ENCODE results near the gene CFDP1. TPM values are rescaled to one million over a fixed set of nuclear protein-coding genes. Genes with fewer than 3 reads are reported as not detected.
A peak's percentile ranks its signal among the peaks of the same experiment; 100 is the strongest.

CFDP1 gene
- polyA plus RNA-seq, 2 of the 4 experiments (the other 2 are of a cell fraction), result 70.2 to 72.8 TPM

- POLR2A ChIA-PET, result no interaction called here
- Histone ChIP-seq H3K4me3 (no peak overlapping the region), H3K27ac (no peak overlapping the region), H3K9me3 (no peaks in the 10 kb centered on the region), H3K4me2 (no peak overlapping the region), H3K4me1 (no peaks in the 10 kb centered on the region)
- 28% methylated on average over 3 of the region's 3 CpGs for WGBS (ENCODE audit: missing lambda C conversion rate)
- CTCF ChIA-PET, result interaction anchor here (0.7 to 15.6 kb wide), 20 partner anchors 8 to 245 kb away, joined by 3 to 158 read pairs (median 4); no protein-coding TSS in a partner anchor
- TF ChIP-seq FOSB (CRISPR knock-in tag; IDR thresholded peaks at IDR 0.05), result no peak
- TF ChIP-seq, protein P1, sequence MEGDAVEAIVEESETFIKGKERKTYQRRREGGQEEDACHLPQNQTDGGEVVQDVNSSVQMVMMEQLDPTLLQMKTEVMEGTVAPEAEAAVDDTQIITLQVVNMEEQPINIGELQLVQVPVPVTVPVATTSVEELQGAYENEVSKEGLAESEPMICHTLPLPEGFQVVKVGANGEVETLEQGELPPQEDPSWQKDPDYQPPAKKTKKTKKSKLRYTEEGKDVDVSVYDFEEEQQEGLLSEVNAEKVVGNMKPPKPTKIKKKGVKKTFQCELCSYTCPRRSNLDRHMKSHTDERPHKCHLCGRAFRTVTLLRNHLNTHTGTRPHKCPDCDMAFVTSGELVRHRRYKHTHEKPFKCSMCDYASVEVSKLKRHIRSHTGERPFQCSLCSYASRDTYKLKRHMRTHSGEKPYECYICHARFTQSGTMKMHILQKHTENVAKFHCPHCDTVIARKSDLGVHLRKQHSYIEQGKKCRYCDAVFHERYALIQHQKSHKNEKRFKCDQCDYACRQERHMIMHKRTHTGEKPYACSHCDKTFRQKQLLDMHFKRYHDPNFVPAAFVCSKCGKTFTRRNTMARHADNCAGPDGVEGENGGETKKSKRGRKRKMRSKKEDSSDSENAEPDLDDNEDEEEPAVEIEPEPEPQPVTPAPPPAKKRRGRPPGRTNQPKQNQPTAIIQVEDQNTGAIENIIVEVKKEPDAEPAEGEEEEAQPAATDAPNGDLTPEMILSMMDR (IDR thresholded peaks at IDR 0.05), result peak; percentile 77
- TF ChIP-seq RAD21 (conservative IDR thresholded peaks at IDR 0.05 in 1 of 2, IDR thresholded peaks at IDR 0.05 in 1 of 2), result peak; percentile 58 to 67
- TF ChIP-seq ZC3H11A (IDR thresholded peaks at IDR 0.05), result no peak
- TF ChIP-seq SMC3 (IDR thresholded peaks at IDR 0.05), result peak; percentile 62; the same call in 2 of the 3 replicates
- ATAC-seq, result peak in 1 of 2 experiments; percentile 64; a peak in 2 of 6 replicates
- peak; percentile 33 to 44 for DNase-seq (ENCODE audit: low read depth in 1 of 2, low spot score in 1 of 2)
- no peak for FAIRE-seq
These were observed 30.4 kb downstream of the CFDP1 start for GRCh38 chr16:75402821-75403475.

GRCh38 chr16:75402159-75402820, 31.0 kb downstream of the CFDP1 start:
- no peak overlapping the region for H3K4me2 ChIP-seq
- TF ChIP-seq HDAC2 (IDR thresholded peaks at IDR 0.05) (no peak), POLR2A (IDR thresholded peaks at IDR 0.05; ENCODE audit: low read length) (no peak), ZC3H11A (IDR thresholded peaks at IDR 0.05) (no peak), CEBPB (IDR thresholded peaks at IDR 0.05) (no peak), TFCP2L1 (CRISPR knock-in tag; IDR thresholded peaks at IDR 0.05) (no peak), TP53 (CRISPR knock-in tag; IDR thresholded peaks at IDR 0.05) (no peak), FOSB (CRISPR knock-in tag; IDR thresholded peaks at IDR 0.05) (no peak)
- no peak for FAIRE-seq
- no peaks in the 10 kb centered on the region for H3K9me3 ChIP-seq
- H3K27ac ChIP-seq, result no peak overlapping the region
- POLR2A ChIA-PET, result no interaction called here
- 48% methylated on average over 2 of the region's 2 CpGs for WGBS (ENCODE audit: missing lambda C conversion rate)
- CTCF ChIA-PET, result interaction anchor here (0.6 to 15.6 kb wide), 17 partner anchors 8 to 407 kb away, joined by 3 to 158 read pairs (median 4); no protein-coding TSS in a partner anchor
- ATAC-seq, result no peak
- H3K4me3 ChIP-seq, result no peak overlapping the region
- DNase-seq (ENCODE audit: low read depth in 1 of 2, low spot score in 1 of 2), result no peak
- H3K4me1 ChIP-seq, result no peaks in the 10 kb centered on the region

DNA sequence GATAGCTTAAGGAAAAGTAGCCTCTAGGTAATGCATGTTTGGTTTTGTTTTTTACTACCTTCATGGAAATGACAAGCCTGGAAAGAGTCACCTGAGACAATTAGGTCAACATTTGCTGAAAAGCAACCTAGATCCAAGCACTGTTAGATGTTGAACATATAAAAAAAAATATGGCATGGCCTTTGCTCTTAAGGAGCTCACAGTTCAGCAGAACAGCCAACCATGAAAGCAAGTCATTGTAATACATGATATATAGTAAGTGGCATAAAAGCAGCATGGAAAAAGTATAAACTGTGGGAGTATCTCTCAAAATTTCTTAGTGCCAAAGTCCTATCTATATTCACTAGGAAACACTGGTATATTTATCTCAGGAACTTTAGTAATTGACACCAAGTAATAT, 31.6 kb downstream of the CFDP1 start:
- no peak for ATAC-seq
- no peak for FAIRE-seq
- Histone ChIP-seq H3K4me3 (no peak overlapping the region), H3K4me1 (no peaks in the 10 kb centered on the region), H3K9me3 (no peaks in the 10 kb centered on the region), H3K27ac (no peak overlapping the region), H3K4me2 (no peak overlapping the region)
- DNase-seq (ENCODE audit: low read depth in 1 of 2, low spot score in 1 of 2), result no peak
- TF ChIP-seq MAZ (IDR thresholded peaks at IDR 0.05; ENCODE audit: borderline replicate concordance, low read depth, low read length), result no peak
- TF ChIP-seq ZFP36 (IDR thresholded peaks at IDR 0.05; ENCODE audit: borderline replicate concordance, partially characterized antibody), result no peak
- no peak for TF ChIP-seq JUNB (IDR thresholded peaks at IDR 0.05)
- TF ChIP-seq HES2 (IDR thresholded peaks at IDR 0.05), result no peak
- no peak for TF ChIP-seq SREBF2 (IDR thresholded peaks at IDR 0.05)
- no peak for TF ChIP-seq USF2 (IDR thresholded peaks at IDR 0.05)
- no peak for TF ChIP-seq ZC3H11A (IDR thresholded peaks at IDR 0.05)
- no peak for TF ChIP-seq NPAS2 (CRISPR knock-in tag; IDR thresholded peaks at IDR 0.05; ENCODE audit: borderline replicate concordance)
- TF ChIP-seq E2F6 (IDR thresholded peaks at IDR 0.05; ENCODE audit: borderline replicate concordance, low read depth), result no peak
- no peak for TF ChIP-seq CBX8 (IDR thresholded peaks at IDR 0.05)
- no peak for TF ChIP-seq KDM5A (IDR thresholded peaks at IDR 0.05)
- no peak for TF ChIP-seq MAFK (IDR thresholded peaks at IDR 0.05; ENCODE audit: partially characterized antibody)
- TF ChIP-seq, protein P1 (IDR thresholded peaks at IDR 0.05), result no peak
- TF ChIP-seq TP53 (CRISPR knock-in tag; IDR thresholded peaks at IDR 0.05), result no peak
- TF ChIP-seq HOXA7 (CRISPR knock-in tag; IDR thresholded peaks at IDR 0.05), result no peak
- TF ChIP-seq CEBPB (IDR thresholded peaks at IDR 0.05), result no peak
- no peak for TF ChIP-seq FOSL2 (IDR thresholded peaks at IDR 0.05)
- no peak for TF ChIP-seq FOSL2 (CRISPR knock-in tag; IDR thresholded peaks at IDR 0.05)
- no peak for TF ChIP-seq KDM1A (IDR thresholded peaks at IDR 0.05; ENCODE audit: low read depth)
- no peak for TF ChIP-seq SMC3 (IDR thresholded peaks at IDR 0.05)
- TF ChIP-seq JUN (IDR thresholded peaks at IDR 0.05), result no peak
- CTCF ChIA-PET, result interaction anchor here (0.6 to 15.6 kb wide), 17 partner anchors 9 to 406 kb away, joined by 3 to 158 read pairs (median 4); no protein-coding TSS in a partner anchor
- POLR2A ChIA-PET, result interaction anchor here (0.7 kb wide), 1 partner anchor 11 kb away, joined by 3 read pairs; no protein-coding TSS in a partner anchor
